Measurements from ENCODE around the gene CNTNAP3B. TPM values are rescaled to one million over a fixed set of nuclear protein-coding genes. Genes with fewer than 3 reads are reported as not detected.
"Not testable (repeated sequence)": the region's sequence is repeated elsewhere in the genome, so short reads cannot be mapped to it uniquely, and the experiment has no call there.

CNTNAP3B gene
- total RNA-seq, 4 donors from 2014 or later: 15.9 to 205 (median 34.4) TPM

DNA sequence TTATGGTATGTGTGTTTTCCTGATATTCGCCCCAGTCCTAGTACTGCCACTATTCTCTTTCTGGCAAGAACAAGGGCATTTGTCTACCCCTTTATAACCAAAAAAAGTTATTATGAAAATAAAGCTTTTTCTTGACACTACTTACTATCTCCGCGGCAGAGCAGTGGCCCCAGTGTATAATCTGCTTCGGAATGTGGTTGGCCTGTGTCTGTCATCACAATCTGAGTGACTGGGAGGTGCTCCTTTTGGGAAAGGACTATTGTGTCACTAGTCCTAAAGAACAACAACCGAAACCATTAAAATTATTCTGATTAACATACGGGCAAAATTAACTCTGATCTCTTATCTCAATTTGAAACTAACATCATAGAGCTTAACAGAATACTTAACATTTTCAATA is 200.1 kb downstream of the CNTNAP3B start:
- H3K36me3 ChIP-seq; H3K4me3 ChIP-seq; DNase-seq; H3K9me3 ChIP-seq; H3K27ac ChIP-seq; intact Hi-C loops (cut with DNase I; ENCODE audit: low total_unique reads); H3K4me1 ChIP-seq; H3K27me3 ChIP-seq: not testable (repeated sequence)

- H3K27ac ChIP-seq; intact Hi-C loops (cut with DNase I; ENCODE audit: low total_unique reads): not testable (repeated sequence)
These were observed 211.9 kb downstream of the CNTNAP3B start for GRCh38 chr9:41917374-41917773.

DNA sequence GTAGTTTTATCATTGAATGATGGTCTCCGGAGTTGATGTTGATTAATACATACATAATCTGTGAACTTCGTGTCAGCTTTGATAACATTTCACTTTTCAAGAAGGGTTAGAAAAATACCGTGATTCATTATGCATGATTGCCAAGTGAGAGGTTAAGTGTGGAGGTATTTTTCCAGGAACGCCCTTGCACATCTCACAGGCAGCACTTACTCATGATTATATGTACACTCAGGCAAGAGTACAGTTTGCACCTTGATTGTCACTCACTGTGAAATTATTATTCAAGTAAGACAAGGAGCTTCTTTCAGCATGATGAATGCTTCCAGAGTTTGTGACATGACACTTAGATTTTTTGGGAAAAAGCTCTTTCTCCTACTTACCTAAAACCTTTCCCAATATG is 223.7 kb downstream of the CNTNAP3B start:
- H3K27me3 ChIP-seq; intact Hi-C loops (cut with DNase I; ENCODE audit: low total_unique reads); H3K4me1 ChIP-seq; H3K27ac ChIP-seq; H3K9me3 ChIP-seq; H3K4me3 ChIP-seq; DNase-seq; H3K36me3 ChIP-seq: not testable (repeated sequence)

More at GRCh38 chr9:41917374-41917773, 211.9 kb downstream of the CNTNAP3B start:
- not testable (repeated sequence) for H3K4me3 ChIP-seq, H3K36me3 ChIP-seq, H3K4me1 ChIP-seq, H3K27me3 ChIP-seq, DNase-seq, H3K9me3 ChIP-seq

GRCh38 chr9:41902762-41903161 is 226.5 kb downstream of the CNTNAP3B start:
- H3K9me3 ChIP-seq; DNase-seq; H3K27me3 ChIP-seq; H3K27ac ChIP-seq; H3K36me3 ChIP-seq; H3K4me1 ChIP-seq; intact Hi-C loops (cut with DNase I; ENCODE audit: low total_unique reads); H3K4me3 ChIP-seq: not testable (repeated sequence)

GRCh38 chr9:41898720-41899343 is 230.4 kb downstream of the CNTNAP3B start:
- H3K27me3 ChIP-seq; H3K27ac ChIP-seq; DNase-seq; H3K9me3 ChIP-seq; H3K4me1 ChIP-seq; H3K36me3 ChIP-seq; intact Hi-C loops (cut with DNase I; ENCODE audit: low total_unique reads); H3K4me3 ChIP-seq: not testable (repeated sequence)

DNA sequence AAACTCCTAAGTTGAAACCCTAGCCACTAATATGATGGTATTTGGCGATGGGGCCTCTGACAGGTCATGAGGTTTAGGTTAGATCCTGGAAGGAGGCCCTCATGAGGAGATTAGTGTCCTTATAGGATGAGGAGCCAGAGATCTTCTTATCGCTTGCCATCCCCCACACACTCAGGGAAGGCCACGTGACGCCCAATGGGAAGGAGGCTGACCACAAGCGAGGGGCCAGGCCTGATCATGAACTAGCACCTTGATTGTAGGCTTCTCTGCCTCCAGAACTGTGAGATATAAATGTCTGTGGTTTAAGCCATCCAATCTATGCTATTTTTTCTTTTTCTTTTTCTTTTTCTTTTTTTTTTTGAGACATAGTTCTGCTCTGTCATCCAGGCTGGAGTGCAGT is 254.7 kb downstream of the CNTNAP3B start:
- DNase-seq; H3K9me3 ChIP-seq; H3K27me3 ChIP-seq; H3K27ac ChIP-seq; H3K36me3 ChIP-seq; H3K4me3 ChIP-seq; intact Hi-C loops (cut with DNase I; ENCODE audit: low total_unique reads); H3K4me1 ChIP-seq: not testable (repeated sequence)

DNA sequence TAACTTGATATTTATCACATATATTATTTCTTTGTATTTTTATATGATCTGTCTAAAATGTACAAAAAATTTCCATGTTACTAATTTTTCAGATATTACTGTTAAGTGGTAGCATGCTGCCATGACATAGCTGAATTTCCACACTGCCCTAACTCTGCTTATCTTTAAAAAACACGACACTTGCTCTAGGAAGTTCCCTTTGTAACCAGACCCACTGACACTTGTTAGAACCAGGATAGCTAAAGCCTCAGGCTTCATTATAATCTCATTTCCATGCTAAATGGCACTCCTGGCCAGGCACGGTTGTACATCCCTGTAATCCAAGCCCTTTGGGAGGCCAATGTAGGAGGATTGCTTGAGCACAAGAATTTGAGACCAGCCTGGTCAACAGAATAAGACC is 273.8 kb downstream of the CNTNAP3B start:
- H3K4me3 ChIP-seq; DNase-seq; H3K36me3 ChIP-seq; H3K9me3 ChIP-seq; H3K4me1 ChIP-seq; H3K27me3 ChIP-seq; H3K27ac ChIP-seq; intact Hi-C loops (cut with DNase I; ENCODE audit: low total_unique reads): not testable (repeated sequence)

DNA sequence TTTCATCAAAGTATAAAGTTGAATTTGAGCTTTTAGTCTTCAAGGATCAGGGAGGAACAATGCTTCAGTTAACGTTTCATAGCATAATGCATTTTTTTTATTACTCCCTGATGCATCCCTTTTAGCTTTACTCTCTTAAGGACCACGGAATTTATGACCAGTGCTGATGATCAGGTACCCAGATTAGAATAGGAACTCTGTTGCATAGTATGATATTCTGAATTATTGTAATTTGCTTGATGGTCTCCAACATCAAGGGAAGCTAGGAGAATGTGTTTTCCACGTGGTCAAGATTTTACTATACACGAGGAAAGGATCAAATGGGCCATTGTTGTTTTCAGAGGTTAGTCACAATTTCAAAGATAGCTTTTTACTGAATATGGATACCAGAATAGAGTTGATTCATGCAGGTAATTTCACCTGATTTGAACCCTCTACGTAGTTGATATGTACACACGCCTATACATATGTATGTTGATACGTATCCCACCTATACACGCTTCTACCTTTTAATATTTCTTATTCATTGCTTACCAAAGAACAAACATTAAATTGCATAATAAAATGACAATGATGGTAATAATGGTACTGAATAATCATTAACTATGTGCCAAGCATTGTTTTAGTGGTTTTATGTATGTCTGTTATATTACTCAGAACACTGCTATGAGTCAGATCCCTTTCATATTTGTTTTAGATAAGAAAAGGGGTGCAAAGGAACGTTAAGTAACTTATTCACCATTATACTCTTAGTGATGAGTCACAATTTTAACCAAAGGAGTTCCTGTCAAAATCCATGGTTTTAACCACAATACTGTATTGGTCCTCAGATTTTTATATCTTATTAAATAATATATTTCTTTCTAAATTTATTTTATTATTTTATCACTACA is 277.1 kb downstream of the CNTNAP3B start:
- intact Hi-C loops (cut with DNase I; ENCODE audit: low total_unique reads); DNase-seq; H3K36me3 ChIP-seq; H3K4me3 ChIP-seq; H3K4me1 ChIP-seq; H3K27me3 ChIP-seq; H3K9me3 ChIP-seq; H3K27ac ChIP-seq: not testable (repeated sequence)

GRCh38 chr9:41847829-41848228 is 281.4 kb downstream of the CNTNAP3B start:
- H3K4me1 ChIP-seq; H3K36me3 ChIP-seq; H3K27ac ChIP-seq; intact Hi-C loops (cut with DNase I; ENCODE audit: low total_unique reads); H3K9me3 ChIP-seq; DNase-seq; H3K27me3 ChIP-seq; H3K4me3 ChIP-seq: not testable (repeated sequence)

Small RNA genes within 50 kb of the gene (small RNA-seq; reads per million reads assigned to genes)
- not detected for gene RN7SL343P

Other genes with a start within 250 kb of the CNTNAP3B start
- gene SPATA31A6, start 54.2 kb upstream of the CNTNAP3B start, total RNA-seq: not detected

All from uterus (tissue), 4 donors.